AG09319 (cell line): ENCODE data around the gene BCKDK.

ENCODE experiments used
- DNase-seq: peaks from one replicate; pipeline ENCODE4 v3.0.0-alpha.2; 2010; ENCODE audit warnings: low read depth; ENCODE audit errors: extremely low read depth
- TF ChIP-seq, protein P1 (sequence below): IDR thresholded peaks from 2 replicates; pipeline ENCODE4 v1.5.1; 2011; ENCODE audit warnings: low read depth, mild to moderate bottlenecking, inconsistent platforms, low read length, moderate library complexity

Gene BCKDK

DNA sequence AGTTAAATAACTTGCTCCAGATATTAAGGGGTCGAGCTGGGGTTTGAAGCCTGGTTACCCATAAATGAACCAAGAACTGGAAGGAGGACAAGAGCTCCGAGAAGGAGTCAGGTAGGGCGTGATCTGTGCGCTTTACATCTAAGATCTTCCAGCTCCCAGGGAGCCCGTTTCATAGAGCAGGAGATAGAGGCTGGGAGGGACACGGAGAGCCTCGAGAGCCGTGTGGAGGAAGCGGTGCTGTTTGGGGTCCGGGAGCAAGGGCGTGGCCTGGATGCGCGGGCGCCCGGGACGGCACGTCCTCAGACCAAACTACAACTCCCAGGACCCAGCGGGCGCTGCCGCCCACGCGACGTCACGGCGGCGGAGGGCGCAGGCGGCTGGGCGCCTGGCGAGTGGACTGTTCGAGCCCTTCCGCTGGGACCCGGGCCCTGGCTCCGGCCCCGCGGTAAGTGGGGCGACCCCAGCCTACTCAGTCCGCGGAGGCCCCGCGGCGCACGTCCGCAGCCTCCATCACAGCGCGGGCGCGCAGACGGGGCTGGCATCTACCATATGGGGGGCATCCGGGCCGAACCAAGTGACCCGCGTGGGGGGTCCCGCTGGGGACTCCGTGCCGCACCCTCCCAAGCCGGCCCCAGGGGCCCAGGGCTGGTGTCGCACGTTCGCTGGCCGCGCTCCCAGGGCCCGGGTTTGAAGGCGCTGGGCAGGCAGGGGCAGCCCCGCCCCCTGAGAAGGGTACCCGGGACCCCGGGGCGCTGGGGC lies at the start of gene BCKDK:
BCKDK (plus strand) TSS at position 352 of the 759 bp plus-strand sequence. CDS start 838 bp downstream, outside the sequence.
- no peak for DNase-seq
- TF ChIP-seq, protein P1, sequence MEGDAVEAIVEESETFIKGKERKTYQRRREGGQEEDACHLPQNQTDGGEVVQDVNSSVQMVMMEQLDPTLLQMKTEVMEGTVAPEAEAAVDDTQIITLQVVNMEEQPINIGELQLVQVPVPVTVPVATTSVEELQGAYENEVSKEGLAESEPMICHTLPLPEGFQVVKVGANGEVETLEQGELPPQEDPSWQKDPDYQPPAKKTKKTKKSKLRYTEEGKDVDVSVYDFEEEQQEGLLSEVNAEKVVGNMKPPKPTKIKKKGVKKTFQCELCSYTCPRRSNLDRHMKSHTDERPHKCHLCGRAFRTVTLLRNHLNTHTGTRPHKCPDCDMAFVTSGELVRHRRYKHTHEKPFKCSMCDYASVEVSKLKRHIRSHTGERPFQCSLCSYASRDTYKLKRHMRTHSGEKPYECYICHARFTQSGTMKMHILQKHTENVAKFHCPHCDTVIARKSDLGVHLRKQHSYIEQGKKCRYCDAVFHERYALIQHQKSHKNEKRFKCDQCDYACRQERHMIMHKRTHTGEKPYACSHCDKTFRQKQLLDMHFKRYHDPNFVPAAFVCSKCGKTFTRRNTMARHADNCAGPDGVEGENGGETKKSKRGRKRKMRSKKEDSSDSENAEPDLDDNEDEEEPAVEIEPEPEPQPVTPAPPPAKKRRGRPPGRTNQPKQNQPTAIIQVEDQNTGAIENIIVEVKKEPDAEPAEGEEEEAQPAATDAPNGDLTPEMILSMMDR, result no peak

- DNase-seq, result no peak
- TF ChIP-seq, protein P1, result no peak
Measured at GRCh38 chr16:31061126-31061812, 46.9 kb upstream of the BCKDK start.

- DNase-seq, result no peak
- TF ChIP-seq, protein P1, result no peak
Measured at GRCh38 chr16:31061813-31062440, 46.3 kb upstream of the BCKDK start.

GRCh38 chr16:31063495-31063842 lies 44.7 kb upstream of the BCKDK start:
- no peak for DNase-seq
- TF ChIP-seq, protein P1, result no peak

DNA sequence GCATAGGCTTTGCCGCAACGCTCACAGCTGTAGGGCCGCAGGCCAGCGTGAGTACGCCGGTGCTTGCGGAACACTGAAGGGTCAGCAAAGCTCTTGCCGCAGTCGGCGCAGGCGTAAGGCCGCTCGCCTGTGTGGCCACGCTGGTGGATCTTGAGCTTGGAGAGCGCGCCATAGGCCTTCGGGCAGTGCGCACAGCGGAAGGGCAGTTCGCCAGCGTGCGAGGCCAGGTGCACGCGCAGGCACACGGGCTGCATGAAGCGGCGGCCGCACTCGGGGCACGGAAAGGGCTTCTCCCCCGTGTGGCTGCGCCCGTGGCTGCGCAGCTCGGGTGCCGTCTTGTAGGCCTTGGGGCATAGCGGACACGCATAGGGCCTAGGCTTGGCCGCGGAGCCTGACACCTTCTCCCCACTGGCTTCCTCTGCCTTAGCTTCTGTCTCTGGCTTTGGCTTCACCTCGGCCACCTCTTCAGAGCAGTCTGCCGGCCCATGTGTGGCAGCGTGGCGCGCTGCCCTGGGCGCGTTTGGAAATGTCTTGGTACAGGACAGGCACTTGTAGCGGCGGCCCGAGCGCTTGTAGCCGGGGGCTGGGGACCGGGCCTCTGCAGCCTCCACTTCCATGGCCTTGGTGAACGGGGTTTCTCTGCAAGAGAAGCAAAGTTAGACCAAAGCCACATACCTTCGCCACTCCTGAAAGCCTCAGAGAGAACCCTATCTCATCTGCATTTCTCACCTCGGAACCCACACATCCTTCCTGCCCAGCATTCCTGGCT lies 44.2 kb upstream of the BCKDK start:
- DNase-seq, result no peak
- TF ChIP-seq, protein P1, result no peak

DNA sequence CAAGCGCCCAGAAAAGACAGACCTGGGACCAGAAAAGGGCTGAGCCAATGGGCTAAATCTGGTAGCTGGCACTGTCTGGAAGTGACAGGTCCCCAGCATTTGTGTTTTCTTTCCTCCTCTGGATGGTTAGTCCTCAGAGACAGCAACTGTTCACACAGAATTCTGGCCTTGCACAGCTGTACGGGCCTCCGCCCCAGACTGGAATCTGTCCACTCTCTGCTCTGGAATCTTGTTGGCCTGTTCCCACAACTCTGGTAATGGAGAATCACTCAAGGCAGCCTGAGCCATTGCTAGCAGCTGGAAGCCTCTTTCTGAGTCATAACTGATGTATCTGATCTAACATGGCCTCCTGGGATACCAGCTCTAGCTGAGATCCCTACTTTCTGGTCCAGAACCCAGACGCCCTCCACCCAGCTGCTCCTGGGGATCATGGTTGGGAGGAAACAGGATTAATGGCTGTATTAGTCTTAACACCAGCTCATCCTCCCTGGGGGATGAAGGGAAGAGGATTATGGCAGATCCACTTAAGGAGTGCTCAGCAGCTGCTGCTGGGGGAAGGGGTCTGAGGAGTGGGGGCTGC lies 43.2 kb upstream of the BCKDK start:
- peak; percentile 78 for DNase-seq

More for the DNA sequence above, 43.2 kb upstream of the BCKDK start:
- TF ChIP-seq, protein P1, result no peak
